Stimulated activated CD8-positive, alpha-beta memory T cell treated with anti-CD3 and anti-CD28 coated beads, Interleukin-2, amount 100 ng/mL, for 48 hours (primary cell): Measurements from ENCODE around the gene EPHA5.
"Not testable (repeated sequence)": the region's sequence is repeated elsewhere in the genome, so short reads cannot be mapped to it uniquely, and the experiment has no call there.

Experiments used
- DNase-seq, 2 donors: peaks; one replicate each; pipeline ENCODE4 v3.0.0-alpha.2; 2020; ENCODE audit warnings: low read depth in 2 of 2

Gene EPHA5

DNA sequence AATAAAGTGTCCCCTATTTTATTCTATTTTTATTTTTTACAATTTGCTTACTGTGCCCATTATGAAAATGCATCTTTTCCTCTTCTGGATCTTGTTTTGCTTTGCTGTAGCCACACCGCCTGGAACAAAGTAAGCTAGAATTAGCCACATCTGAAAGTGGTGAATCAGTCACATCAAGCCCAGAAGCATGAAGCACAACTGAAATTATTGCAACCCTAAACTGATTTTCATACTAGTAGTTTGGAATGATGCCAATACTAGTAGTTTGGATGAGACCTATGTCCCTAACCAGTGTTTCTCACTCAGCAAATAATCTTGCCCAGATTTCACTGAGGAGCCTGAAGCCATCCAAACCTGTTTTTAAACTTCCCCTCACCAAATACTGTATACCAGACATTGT lies 303.0 kb downstream of the EPHA5 start:
- DNase-seq, result no peak

DNA sequence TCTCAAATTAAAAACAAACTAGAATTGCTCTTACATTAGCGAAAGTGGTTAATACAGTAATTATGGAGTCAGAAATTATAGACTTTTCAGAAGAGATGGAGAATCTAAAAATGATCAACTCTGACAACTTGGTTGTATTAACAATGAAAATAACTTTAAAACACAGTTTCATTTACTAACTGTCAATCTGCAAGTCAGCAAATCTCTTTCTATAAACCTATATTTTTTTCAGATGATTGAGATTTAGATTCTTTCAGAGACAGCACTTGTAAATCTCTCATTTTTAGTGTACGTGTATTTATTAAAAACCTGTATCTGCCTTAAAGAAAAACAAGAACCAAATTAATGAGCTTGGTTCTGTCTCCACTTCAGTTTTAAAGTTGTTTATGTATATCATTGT lies 311.4 kb downstream of the EPHA5 start:
- no peak for DNase-seq

DNA sequence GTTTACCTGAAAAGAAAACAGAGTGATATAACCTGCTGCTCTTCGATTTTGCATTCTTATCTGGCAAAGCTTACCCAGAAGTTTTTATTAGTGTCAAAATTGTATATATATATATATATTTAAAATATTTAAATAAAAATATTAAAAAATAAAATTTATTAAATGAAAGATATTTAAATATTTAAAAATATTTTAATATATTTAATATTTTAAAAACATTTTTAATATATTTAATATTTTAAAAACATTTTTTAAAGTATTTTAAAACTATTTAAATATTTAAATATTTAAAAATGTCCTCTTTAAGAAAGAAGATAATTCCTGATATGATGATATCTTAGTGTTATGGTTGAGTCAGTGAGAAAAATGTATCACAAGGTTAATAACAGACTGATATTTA lies 317.2 kb downstream of the EPHA5 start:
- no peak for DNase-seq

DNA sequence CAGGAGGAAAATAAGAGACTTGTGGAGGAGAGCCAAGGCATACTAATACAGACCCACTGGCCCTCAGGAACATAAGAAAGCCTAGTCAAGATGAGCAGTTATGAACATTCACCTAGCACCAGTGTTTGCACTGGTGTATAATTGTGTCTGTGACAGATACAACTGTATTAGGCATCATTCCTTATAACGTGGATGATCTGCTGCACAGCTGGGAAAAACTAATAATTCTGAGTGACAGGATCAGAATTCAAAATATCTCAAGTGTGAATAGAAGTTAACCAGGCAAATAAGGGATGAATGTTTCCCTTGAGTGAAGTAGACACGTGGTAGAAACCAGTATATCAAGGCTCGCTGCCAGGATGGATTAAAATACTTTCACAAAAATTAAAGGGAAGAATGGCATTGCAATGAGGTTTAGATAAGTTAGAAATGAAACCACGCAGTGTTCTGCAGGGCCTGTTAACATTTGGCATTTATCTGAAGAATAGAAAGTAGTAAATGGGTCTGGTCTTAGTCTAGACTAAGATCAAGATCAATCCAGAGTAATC lies 325.9 kb downstream of the EPHA5 start:
- no peak for DNase-seq

DNA sequence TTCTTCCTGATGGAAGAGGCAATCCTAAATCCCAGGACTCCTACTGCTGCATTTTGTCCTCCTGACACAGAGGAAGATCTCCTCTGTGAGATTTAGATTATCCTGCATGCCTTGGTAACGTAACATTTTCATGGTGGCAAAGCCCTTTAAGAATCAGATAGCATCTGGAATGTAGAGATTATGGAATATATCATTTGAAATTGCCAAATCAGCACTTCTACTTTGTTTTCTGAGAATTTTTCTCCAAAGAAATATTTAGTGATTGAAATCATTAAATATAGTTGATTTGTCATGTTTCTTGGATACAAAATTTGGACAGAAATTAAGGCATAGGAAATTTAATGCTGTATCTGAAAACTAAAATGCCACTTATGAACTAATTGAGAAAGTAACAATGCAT lies 326.9 kb downstream of the EPHA5 start:
- no peak for DNase-seq

- DNase-seq, result no peak
Observed at GRCh38 chr4:65341557-65341956, 328.7 kb downstream of the EPHA5 start.

DNA sequence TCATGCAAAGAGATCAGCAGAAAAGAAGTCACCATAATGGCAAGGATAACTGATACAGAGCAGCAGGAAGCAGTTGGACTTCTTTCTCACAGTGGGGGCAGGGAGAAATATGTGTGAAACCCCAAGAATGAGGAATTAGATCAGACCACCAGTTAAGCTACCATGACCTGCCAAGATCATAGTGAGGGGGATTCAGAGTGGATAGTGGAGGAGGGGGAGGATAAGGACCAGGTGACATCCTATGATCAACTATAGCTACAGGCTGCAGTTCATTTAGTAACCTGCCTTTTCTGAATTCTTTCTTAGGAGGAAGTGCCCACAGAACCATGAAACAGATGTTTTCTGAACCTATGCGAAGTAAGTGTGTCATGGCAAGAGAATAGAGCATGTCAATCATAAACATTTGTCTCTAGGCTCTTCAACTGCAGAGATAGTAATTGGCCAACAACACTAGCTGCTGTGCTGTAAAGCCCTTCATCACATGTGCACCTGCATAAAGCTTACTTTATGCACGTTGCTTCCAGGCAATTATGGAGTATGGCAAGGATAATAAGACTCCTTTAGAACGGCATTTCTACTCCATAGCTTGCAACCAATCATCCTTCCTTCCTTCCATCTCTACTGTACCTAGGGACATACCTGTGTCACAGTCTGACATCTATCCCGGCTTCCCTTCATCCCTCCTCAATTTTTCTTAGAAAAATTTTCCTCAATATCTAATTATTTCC lies 329.7 kb downstream of the EPHA5 start:
- no peak for DNase-seq

GRCh38 chr4:65337371-65337770 lies 332.9 kb downstream of the EPHA5 start:
- DNase-seq, result no peak

DNA sequence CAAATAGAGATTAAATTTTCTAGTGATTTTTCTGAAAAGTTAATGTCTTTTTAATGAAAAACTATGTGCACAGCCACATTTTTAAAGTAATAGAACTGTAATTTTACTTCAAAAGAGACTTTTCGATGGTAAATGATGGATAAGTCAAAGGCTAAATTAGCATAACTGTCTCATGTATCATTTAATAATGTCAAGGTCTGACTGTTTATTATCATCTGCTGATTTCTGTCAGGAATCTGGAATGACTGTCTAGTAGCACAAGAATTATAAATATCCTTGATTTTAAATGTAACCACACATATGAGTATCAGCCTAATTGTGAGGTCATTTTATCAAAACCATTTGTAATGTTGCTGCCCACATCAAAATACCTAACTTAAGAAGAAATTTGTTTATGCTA lies 333.8 kb downstream of the EPHA5 start:
- no peak for DNase-seq

DNA sequence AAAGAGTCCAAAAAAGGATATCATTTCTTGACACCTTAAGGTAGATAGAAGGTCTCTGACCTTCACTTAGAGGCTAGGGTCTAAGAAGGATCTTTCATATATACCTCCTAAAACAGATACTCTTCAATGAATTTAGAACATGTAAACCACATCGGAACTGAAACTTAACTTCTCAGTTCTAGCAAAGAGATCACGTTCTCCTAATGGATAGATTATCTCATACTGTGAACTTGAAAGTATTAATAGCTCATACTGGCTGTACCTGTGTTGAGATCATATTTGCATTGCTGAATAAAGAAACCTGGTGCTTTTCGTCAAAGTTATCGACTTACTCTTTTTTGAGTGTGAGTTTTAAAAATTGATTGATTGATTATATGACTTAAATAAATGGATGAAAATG lies 353.8 kb downstream of the EPHA5 start:
- DNase-seq, result no peak

DNA sequence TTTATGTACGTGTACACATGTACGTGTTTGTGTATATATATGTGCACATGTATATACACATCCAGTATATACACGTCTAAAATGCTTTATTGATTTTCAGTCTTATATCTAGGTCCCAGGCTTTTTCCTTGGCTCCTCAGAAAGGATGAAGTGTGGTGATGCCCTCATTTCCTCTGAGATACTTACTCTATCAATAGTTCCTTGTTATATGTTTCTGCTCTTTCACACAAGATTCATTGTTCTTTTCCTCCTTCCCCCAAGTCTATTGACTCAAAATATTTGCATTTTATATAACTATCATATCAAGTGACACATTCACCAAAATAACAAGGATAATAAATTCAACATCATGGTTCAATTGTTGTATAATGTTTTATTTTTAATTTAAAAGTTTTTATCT lies 359.2 kb downstream of the EPHA5 start:
- no peak for DNase-seq

DNA sequence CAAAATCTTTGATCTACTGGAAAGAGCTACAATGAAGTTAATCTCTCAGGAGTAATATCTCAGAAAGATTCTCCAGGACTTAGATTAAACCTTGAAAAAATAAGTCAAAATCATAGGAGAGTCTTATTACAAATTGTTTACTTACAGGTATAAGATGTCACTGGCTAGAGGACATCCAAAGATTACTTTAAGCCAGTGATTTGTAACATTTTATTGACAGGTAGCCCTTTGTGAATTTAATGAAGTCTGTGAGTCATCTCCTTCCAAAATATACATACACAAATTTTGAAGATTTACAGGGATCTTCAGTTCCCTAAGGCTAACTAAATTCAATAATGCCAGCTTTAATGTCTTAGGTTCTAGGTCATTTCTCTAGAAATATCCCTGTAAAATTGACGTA lies 359.7 kb downstream of the EPHA5 start:
- DNase-seq, result no peak

- not testable (repeated sequence) for DNase-seq
Observed at GRCh38 chr4:65308626-65309025, 361.7 kb downstream of the EPHA5 start.

DNA sequence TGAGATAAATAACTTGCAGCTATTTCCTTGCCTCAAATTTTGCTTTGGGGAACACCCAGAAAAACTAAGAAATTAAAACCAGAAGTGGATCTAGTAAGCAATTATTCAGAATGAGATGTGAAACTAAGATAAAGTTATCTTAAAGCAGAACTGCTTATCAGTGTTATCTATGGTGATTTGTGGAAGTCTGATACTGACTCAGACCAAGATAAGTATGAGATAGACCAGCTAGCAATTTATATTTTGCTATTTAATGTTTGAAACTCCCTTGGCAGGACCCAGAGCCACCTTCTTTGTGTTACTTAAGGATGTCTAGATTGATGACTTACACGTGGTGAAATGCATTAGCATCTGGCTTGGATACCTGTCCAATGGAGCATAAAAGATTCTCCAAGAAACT lies 368.1 kb downstream of the EPHA5 start:
- no peak for DNase-seq

GRCh38 chr4:65296246-65296645 lies 374.0 kb downstream of the EPHA5 start:
- no peak for DNase-seq

DNA sequence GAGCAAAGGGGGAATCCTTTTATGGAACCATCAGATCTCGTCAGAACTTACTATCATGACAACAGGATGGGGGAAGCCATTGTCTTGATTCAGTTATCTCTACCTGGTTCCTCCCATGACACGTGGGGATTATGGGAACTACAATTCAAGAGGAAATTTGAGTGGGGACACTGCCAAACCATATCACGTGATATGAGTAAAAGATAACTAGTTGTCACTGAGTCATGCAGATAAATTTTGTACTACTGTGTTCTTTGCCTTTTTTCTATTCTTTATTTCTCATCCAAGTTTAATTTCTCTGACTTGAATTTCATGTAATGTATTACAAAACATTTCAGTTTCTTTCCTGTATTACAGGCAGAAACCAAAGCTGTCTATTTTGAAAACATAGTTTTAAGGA lies 383.2 kb downstream of the EPHA5 start:
- DNase-seq, result no peak
